HG02981 (cell line): ENCODE results near the gene MCM8.
A peak's percentile ranks its signal among the peaks of the same experiment; 100 is the strongest.

ENCODE experiments used
- ATAC-seq: cut with Tn5 transposase; IDR thresholded peaks from one replicate; pipeline ENCODE4 v1.9.1; 2021; ENCODE audit warnings: mild to moderate bottlenecking, moderate library complexity; ENCODE audit not compliant: unreplicated experiment

The MCM8 gene

GRCh38 chr20:5945963-5946362 is 4.5 kb upstream of the MCM8 start:
- ATAC-seq, result no peak

GRCh38 chr20:5947276-5947675 is 3.2 kb upstream of the MCM8 start:
- ATAC-seq, result no peak

GRCh38 chr20:5949943-5950270 is 545 bp upstream of the MCM8 start:
- no peak for ATAC-seq

- ATAC-seq, result no peak
Observed at GRCh38 chr20:5967469-5967868, 17.0 kb downstream of the MCM8 start.

- ATAC-seq, result no peak
Observed at GRCh38 chr20:5968462-5968861, 18.0 kb downstream of the MCM8 start.

GRCh38 chr20:5969348-5969935 is 19.0 kb downstream of the MCM8 start:
- ATAC-seq, result no peak

GRCh38 chr20:5969940-5970339 is 19.5 kb downstream of the MCM8 start:
- no peak for ATAC-seq

GRCh38 chr20:5970381-5970780 is 19.9 kb downstream of the MCM8 start:
- ATAC-seq, result no peak

GRCh38 chr20:5971203-5971602 is 20.8 kb downstream of the MCM8 start:
- no peak for ATAC-seq

- no peak for ATAC-seq
Observed at GRCh38 chr20:5973172-5973571, 22.7 kb downstream of the MCM8 start.

- no peak for ATAC-seq
Observed at GRCh38 chr20:5973971-5974370, 23.5 kb downstream of the MCM8 start.

GRCh38 chr20:5974531-5974930 is 24.1 kb downstream of the MCM8 start:
- no peak for ATAC-seq

- ATAC-seq, result no peak
Observed at GRCh38 chr20:5975778-5976177, 25.3 kb downstream of the MCM8 start.

- ATAC-seq, result no peak
Observed at GRCh38 chr20:5977223-5977622, 26.8 kb downstream of the MCM8 start.

- ATAC-seq, result no peak
Observed at GRCh38 chr20:5977975-5978374, 27.5 kb downstream of the MCM8 start.

GRCh38 chr20:5979801-5980200 is 29.3 kb downstream of the MCM8 start:
- no peak for ATAC-seq

GRCh38 chr20:5980720-5981538 is 30.5 kb downstream of the MCM8 start:
- no peak for ATAC-seq

- ATAC-seq, result no peak
Observed at GRCh38 chr20:5987383-5987782, 36.9 kb downstream of the MCM8 start.

GRCh38 chr20:5989539-5989938 is 39.1 kb downstream of the MCM8 start:
- ATAC-seq, result no peak

GRCh38 chr20:5990946-5991345 is 40.5 kb downstream of the MCM8 start:
- ATAC-seq, result no peak

- ATAC-seq, result no peak
Observed at GRCh38 chr20:5991623-5992441, 41.4 kb downstream of the MCM8 start.

GRCh38 chr20:5996765-5997164 is 46.3 kb downstream of the MCM8 start:
- peak; percentile 97 for ATAC-seq
